Ishikawa (cell line): ENCODE data around the gene REPS2.

Experiments
- CREB1 ChIP-seq: IDR thresholded peaks from 2 replicates; pipeline ENCODE4 v1.6.1; 2012; ENCODE audit warnings: low read depth
- EGR1 ChIP-seq: IDR thresholded peaks from 2 replicates; pipeline ENCODE4 v1.6.1; 2012
- EP300 ChIP-seq: IDR thresholded peaks from 2 replicates; pipeline ENCODE4 v1.6.1; 2012; ENCODE audit warnings: borderline replicate concordance
- FOXM1 ChIP-seq: IDR thresholded peaks from 2 replicates; pipeline ENCODE4 v1.6.1; 2012; ENCODE audit warnings: low read depth, borderline replicate concordance
- NFIC ChIP-seq: IDR thresholded peaks from 2 replicates; pipeline ENCODE4 v1.6.1; 2012
- RAD21 ChIP-seq: IDR thresholded peaks from 2 replicates; pipeline ENCODE4 v1.6.1; 2012; ENCODE audit warnings: low read depth
- REST ChIP-seq: IDR thresholded peaks from 2 replicates; pipeline ENCODE4 v1.6.1; 2012; ENCODE audit warnings: low read depth, mild to moderate bottlenecking
- TAF1 ChIP-seq: IDR thresholded peaks from 2 replicates; pipeline ENCODE4 v1.6.1; 2012; ENCODE audit warnings: low read depth, mild to moderate bottlenecking
- USF1 ChIP-seq: IDR thresholded peaks from 2 replicates; pipeline ENCODE4 v1.6.1; 2012
- YY1 ChIP-seq: IDR thresholded peaks from 2 replicates; pipeline ENCODE4 v1.6.1; 2012; ENCODE audit warnings: low read depth
- ZBTB7A ChIP-seq: IDR thresholded peaks from 2 replicates; pipeline ENCODE4 v1.6.1; 2012; ENCODE audit warnings: low read depth

- no peak for TF ChIP-seq TAF1
- no peak for TF ChIP-seq REST
- TF ChIP-seq RAD21: no peak
- no peak for TF ChIP-seq EP300
- TF ChIP-seq YY1: no peak
- no peak for TF ChIP-seq ZBTB7A
- no peak for TF ChIP-seq EGR1
- TF ChIP-seq NFIC: no peak
- no peak for TF ChIP-seq FOXM1
- no peak for TF ChIP-seq USF1
- TF ChIP-seq CREB1: no peak
Measured at GRCh38 chrX:16986169-16986568, 39.7 kb downstream of the REPS2 start.
